ENCODE measurements around the gene OR8B12.

OR8B12 gene

DNA sequence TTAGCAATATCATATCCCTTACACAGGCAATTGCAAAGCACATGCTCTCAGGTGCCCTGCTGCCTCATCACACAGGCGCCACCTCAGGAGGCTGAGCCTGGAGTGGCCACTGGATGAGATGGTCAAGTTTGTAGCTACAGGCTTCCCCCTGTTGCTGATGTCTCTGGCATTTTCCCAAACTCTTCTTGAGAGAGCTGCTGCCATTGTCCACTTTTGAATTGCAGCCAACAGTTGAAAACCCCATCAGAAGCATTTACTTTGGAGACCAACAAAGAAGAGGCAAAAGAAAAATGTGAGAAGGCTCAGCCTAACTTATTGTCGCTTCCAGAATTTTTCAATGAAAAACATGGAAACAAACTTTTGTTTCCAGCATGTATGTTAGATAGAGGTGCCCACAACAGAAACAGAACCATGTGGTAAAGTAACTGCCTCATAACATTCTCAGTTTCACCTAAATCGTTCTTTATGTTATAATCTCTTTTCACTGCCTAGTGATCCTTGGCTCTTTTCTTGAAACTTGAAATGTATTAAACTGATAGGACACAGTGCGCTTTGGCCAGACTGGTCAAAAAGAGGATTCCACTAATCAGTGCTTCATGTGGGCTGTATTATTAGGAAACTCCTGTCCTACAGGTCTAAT, 50.3 kb downstream of the OR8B12 start:
- ChIA-PET POLR2A (no interaction called here), CTCF (no interaction called here)
- no peak for DNase-seq (ENCODE audit: extremely low spot score)
- TF ChIP-seq L3MBTL2 (conservative IDR thresholded peaks at IDR 0.05) = no peak
- no peak for TF ChIP-seq FOXK2 (IDR thresholded peaks at IDR 0.05)
- no peak for TF ChIP-seq BHLHE40 (IDR thresholded peaks at IDR 0.05; ENCODE audit: borderline replicate concordance)
- no peak for TF ChIP-seq LEF1 (IDR thresholded peaks at IDR 0.05; ENCODE audit: borderline replicate concordance)
- no peak for TF ChIP-seq CTBP1 (IDR thresholded peaks at IDR 0.05; ENCODE audit: borderline replicate concordance)
- TF ChIP-seq FOXA1 (IDR thresholded peaks at IDR 0.05) = no peak
- TF ChIP-seq SUZ12 (IDR thresholded peaks at IDR 0.05) = no peak
- TF ChIP-seq ARNT (IDR thresholded peaks at IDR 0.05) = no peak
- no peak for TF ChIP-seq PKNOX1 (IDR thresholded peaks at IDR 0.05)
- no peak for TF ChIP-seq ELF4 (IDR thresholded peaks at IDR 0.05)
- no peak for TF ChIP-seq SP1 (IDR thresholded peaks at IDR 0.05)
- no peak for TF ChIP-seq TARDBP (IDR thresholded peaks at IDR 0.05)
- no peak for TF ChIP-seq HDGF (IDR thresholded peaks at IDR 0.05; ENCODE audit: borderline replicate concordance)
- no peak for TF ChIP-seq FOXM1 (IDR thresholded peaks at IDR 0.05; ENCODE audit: borderline replicate concordance)
- TF ChIP-seq ZNF384 (IDR thresholded peaks at IDR 0.05) = no peak
- TF ChIP-seq NFRKB (IDR thresholded peaks at IDR 0.05) = no peak
